DOHH2 (cell line): ENCODE data around the gene EEA1.

Experiments
- CTCF ChIP-seq: fragments of 200-600 bp; sonication (generic); IDR thresholded peaks from one replicate; pipeline ENCODE4 v1.5.1; 2014; ENCODE audit warnings: antibody characterized with exemption, mild to moderate bottlenecking, low read depth, low read length; ENCODE audit not compliant: poor library complexity, severe bottlenecking
- EZH2phosphoT487 ChIP-seq: fragments of 200-600 bp; sonication (generic); IDR thresholded peaks from 2 replicates; pipeline ENCODE4 v1.6.1; 2017; ENCODE audit warnings: borderline replicate concordance, mild to moderate bottlenecking, antibody characterized with exemption, low read length, moderate library complexity, mixed read lengths

- no peak for TF ChIP-seq CTCF
- TF ChIP-seq EZH2phosphoT487: no peak
Observed at GRCh38 chr12:92926549-92926948, 2.5 kb downstream of the EEA1 start.
